ENCODE results near the gene PPP4R3A.
"Not testable (repeated sequence)": the region's sequence is repeated elsewhere in the genome, so short reads cannot be mapped to it uniquely, and the experiment has no call there.

Gene PPP4R3A

DNA sequence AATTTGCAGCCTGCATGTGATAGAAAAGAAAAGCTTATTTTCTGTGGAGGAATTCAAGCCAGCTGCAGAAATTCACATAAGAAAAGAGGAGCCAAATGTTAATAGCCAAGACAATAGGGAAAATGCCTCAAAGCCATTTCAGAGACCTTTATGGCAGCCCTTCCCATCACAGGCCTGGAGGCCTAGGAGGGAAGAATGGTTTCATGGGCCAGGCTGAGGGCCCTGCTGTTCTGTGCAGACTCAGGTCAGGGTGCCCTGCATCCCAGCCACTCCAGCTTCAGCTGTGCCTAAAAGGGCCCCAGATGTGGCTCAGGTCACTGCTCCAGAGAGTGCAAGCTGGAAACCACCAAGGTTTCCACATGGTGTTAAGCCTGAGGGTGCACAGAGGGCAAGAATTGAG, 71.3 kb downstream of the PPP4R3A start:
- TF ChIP-seq, protein P1, sequence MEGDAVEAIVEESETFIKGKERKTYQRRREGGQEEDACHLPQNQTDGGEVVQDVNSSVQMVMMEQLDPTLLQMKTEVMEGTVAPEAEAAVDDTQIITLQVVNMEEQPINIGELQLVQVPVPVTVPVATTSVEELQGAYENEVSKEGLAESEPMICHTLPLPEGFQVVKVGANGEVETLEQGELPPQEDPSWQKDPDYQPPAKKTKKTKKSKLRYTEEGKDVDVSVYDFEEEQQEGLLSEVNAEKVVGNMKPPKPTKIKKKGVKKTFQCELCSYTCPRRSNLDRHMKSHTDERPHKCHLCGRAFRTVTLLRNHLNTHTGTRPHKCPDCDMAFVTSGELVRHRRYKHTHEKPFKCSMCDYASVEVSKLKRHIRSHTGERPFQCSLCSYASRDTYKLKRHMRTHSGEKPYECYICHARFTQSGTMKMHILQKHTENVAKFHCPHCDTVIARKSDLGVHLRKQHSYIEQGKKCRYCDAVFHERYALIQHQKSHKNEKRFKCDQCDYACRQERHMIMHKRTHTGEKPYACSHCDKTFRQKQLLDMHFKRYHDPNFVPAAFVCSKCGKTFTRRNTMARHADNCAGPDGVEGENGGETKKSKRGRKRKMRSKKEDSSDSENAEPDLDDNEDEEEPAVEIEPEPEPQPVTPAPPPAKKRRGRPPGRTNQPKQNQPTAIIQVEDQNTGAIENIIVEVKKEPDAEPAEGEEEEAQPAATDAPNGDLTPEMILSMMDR (conservative IDR thresholded peaks at IDR 0.05; ENCODE audit: low read depth, low read length), result no peak
- H3K4me3 ChIP-seq (ENCODE audit: low read depth, low read length), result no peak overlapping the region
- no peak for DNase-seq (ENCODE audit: low read depth)

DNA sequence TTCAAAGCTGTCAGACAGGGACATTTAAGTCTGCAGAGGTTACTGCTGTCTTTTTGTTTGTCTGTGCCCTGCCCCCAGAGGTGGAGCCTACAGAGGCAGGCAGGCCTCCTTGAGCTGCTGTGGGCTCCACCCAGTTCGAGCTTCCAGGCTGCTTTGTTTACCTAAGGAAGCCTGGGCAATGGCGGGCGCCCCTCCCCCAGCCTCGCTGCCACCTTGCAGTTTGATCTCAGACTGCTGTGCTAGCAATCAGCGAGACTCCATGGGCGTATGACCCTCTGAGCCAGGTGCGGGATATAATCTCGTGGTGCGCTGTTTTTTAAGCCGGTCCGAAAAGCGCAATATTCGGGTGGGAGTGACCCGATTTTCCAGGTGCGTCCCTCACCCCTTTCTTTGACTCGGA, 73.8 kb downstream of the PPP4R3A start:
- DNase-seq (ENCODE audit: low read depth); H3K4me3 ChIP-seq (ENCODE audit: low read depth, low read length): not testable (repeated sequence)

DNA sequence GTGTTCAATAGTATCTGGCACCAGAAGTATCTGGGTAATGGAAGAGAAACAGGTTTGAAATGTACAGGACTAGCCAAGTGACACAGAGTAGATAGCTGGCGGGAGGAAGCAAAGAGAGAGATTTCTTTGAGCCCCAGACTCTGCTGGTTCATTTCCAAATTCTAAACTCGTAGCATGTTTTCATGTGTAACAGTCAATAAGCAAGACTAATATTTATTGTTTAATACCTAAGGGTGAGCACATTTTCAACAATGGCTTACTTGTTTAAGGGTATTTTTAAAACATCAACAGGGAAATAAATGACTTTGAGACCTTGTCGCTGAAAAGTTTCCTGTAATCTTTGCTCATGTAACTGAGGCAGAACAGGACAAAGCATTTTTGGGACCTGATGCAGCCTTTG, 80.7 kb downstream of the PPP4R3A start:
- DNase-seq (ENCODE audit: low read depth), result no peak
- TF ChIP-seq, protein P1 (conservative IDR thresholded peaks at IDR 0.05; ENCODE audit: low read depth, low read length), result no peak
- no peak overlapping the region for H3K4me3 ChIP-seq (ENCODE audit: low read depth, low read length)

DNA sequence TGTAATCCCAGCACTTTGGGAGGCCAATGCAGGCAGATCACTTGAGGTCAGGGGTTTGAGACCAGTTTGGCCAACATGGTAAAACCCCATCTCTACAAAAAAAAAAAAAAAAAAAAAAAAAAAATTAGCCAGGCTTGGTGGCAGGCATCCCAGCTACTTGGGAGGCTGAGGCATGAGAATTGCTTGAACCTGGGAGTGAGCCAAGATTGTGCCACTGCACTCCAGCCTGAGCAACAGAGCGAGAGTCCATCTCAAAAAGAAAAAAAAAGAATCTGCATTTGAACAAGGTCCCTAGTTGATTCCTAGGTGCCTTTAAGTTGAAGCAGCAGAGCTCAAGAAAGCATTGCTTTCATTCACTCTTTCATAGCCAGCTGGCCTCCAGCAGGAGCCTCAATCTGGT, 81.2 kb downstream of the PPP4R3A start:
- H3K4me3 ChIP-seq (ENCODE audit: low read depth, low read length); DNase-seq (ENCODE audit: low read depth): not testable (repeated sequence)

DNA sequence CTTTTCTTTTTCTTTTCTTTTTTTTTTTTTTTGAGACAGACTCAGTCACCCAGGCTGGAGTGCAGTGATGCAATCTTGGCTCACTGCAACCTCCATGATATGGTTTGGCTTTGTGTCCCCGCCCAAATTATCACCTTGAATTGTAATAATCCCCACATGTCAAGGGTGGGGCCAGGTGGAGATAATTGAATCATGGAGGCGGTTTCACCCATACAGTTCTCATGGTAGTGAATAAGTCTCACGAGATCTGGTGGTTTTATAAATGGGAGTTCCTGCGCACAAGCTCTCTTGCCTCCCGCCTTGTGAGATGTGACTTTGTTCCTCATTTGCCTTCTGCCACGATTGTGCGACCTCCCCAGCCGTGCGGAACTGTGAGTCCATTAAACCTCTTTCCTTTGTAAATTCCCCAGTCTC, 84.6 kb downstream of the PPP4R3A start:
- DNase-seq (ENCODE audit: low read depth); H3K4me3 ChIP-seq (ENCODE audit: low read depth, low read length): not testable (repeated sequence)

DNA sequence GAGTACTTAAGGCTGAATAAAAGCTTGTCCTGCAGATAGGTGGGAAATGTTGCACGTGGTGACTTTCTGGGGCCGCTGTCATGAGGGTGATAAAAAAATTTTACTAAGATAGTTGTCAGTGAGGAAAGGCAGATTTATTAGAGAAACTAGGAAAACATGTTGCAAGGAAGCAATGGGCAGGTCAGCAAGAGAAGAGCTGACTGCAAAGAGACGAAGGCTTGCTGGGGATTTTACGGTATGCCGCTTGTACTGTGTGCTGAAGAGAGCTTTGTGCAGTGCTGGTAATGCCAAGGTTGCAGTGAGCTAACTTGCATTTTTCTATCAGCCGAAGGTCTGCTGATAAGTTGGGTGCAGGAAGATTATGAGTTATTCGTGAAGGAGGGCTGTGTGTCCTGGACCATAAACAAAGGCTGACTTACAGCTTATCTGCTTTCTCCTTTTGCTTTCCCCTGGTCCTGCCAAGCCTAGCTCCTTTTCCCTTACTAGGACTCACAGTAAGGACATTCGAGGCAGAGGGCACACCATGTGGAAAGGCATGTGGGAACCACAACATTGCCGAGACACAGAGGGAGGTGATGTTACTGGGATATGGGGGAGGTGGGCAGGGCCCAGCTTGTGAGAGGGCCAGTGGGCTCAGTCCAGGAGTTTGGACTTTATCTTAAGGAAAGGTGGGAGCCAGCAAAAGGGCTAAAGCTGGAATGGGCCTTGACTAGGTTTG, 85.1 kb downstream of the PPP4R3A start:
- TF ChIP-seq, protein P1 (conservative IDR thresholded peaks at IDR 0.05; ENCODE audit: low read depth, low read length), result no peak
- H3K4me3 ChIP-seq (ENCODE audit: low read depth, low read length), result no peak overlapping the region
- no peak for DNase-seq (ENCODE audit: low read depth)

DNA sequence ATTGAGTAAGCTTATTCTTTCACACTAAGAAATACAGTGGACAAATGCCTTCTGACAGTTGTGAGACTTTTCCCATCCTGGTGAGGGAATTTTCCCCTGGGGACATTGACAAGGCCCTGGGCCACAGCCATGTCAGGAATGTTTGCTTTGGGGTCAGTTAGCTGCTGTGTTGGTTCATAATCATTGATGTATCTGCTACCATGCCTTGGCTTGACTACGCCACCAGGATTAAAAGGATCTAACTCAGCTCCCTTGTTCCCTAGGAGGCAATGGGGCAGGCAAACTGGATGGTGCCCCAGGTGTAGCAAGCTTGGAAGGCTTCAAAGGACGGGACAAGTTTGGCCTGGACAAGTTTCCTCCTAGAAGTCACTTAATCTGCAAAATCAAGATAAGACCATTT, 89.4 kb downstream of the PPP4R3A start:
- no peak for DNase-seq (ENCODE audit: low read depth)

DNA sequence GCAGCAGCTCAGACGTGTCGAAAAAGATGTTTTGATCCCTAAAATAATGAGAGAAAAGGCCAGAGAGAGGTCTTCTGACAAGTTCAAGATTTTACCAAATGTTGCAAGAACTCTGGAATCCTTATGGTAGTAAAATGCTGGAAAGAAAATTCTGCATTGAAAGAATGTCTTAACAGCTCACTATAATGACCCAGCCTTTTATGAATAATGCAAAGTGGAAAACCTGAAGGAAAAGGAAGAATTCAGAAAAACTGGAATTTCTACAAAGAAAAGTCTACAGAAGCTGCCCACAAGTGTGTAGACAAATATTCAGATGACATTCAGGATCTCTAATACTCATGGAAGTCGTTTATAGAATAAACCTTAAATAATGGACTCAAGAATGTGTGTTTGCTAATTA, 90.7 kb downstream of the PPP4R3A start:
- DNase-seq (ENCODE audit: low read depth), result no peak
- no peak overlapping the region for H3K4me3 ChIP-seq (ENCODE audit: low read depth, low read length)
- TF ChIP-seq, protein P1 (conservative IDR thresholded peaks at IDR 0.05; ENCODE audit: low read depth, low read length), result no peak

More for the DNA sequence above, 89.4 kb downstream of the PPP4R3A start:
- no peak overlapping the region for H3K4me3 ChIP-seq (ENCODE audit: low read depth, low read length)
- TF ChIP-seq, protein P1 (conservative IDR thresholded peaks at IDR 0.05; ENCODE audit: low read depth, low read length), result no peak

DNA sequence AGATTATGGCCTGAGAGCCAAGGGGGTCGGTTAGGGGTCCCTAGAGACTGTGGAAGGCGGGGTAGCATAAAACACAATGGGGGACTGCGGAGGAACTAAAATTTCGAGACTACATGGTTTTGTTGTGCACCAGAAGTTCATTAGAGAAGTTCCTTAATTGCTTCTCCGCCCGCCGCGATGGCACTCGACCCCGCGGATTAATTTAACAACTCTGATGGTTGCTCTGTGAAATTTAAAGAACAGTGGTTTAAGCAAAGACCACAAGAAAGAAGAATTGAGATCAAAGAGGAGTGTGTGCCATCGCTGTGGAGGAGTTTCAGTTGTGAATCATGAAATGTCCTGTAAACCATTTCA, 91.1 kb downstream of the PPP4R3A start:
- TF ChIP-seq, protein P1 (conservative IDR thresholded peaks at IDR 0.05; ENCODE audit: low read depth, low read length), result no peak
- H3K4me3 ChIP-seq (ENCODE audit: low read depth, low read length), result no peak overlapping the region
- DNase-seq (ENCODE audit: low read depth), result no peak

All from choroid plexus epithelial cell (primary cell).